Right lobe of liver (tissue), 6 donors: ENCODE results near the gene CHAF1A. TPM values are rescaled to one million over a fixed set of nuclear protein-coding genes. Genes with fewer than 3 reads are reported as not detected.

Experiments used
- ATAC-seq, 4 donors: fragments of 200-7000 bp; cut with Tn5 transposase; one replicate each; pipeline ENCODE4 v1.9.1; 2020; ENCODE audit warnings: mild to moderate bottlenecking in 4 of 4, moderate library complexity in 4 of 4
- DNase-seq, 3 donors: peaks; one replicate each; pipeline ENCODE4 v3.0.0-alpha.2; 2020
- H3K27ac ChIP-seq, 3 donors: fragments of 200-600 bp; one replicate each; pipeline ENCODE4 v1.8.0; 2022
- H3K27me3 ChIP-seq, 2 donors: fragments of 200-600 bp; one replicate each; pipeline ENCODE4 v1.8.0; 2022
- H3K36me3 ChIP-seq, 4 donors: fragments of 200-600 bp; sonication (generic) in 1 of 4; one replicate each; pipeline versions ENCODE4 v1.5.1 to v1.8.0; 2017 to 2022; ENCODE audit warnings: control low read depth in 1 of 4
- H3K4me1 ChIP-seq, 4 donors: fragments of 200-600 bp; sonication (generic) in 1 of 4; one replicate each; pipeline versions ENCODE4 v1.5.1 to v1.8.0; 2017 to 2022; ENCODE audit warnings: control low read depth in 1 of 4
- H3K4me3 ChIP-seq, 3 donors: fragments of 200-600 bp; one replicate each; pipeline ENCODE4 v1.8.0; 2022
- H3K9me3 ChIP-seq, 4 donors: fragments of 200-600 bp; sonication (generic) in 1 of 4; one replicate each; pipeline versions ENCODE4 v1.5.1 to v1.8.0; 2017 to 2022; ENCODE audit warnings: control low read depth in 1 of 4
- POLR2A ChIP-seq: fragments of 450-650 bp; IDR thresholded peaks from one replicate; pipeline ENCODE4 v1.6.1; 2017; ENCODE audit warnings: antibody characterized with exemption, mild to moderate bottlenecking
- WGBS: methylation state at CpG from one replicate; pipeline ENCODE4 v1.1.6; 2018; ENCODE audit warnings: low coverage, low lambda C conversion rate; ENCODE audit not compliant: insufficient coverage; ENCODE audit errors: missing lambda C conversion rate; 5-methylcytosine and 5-hydroxymethylcytosine counted together
- intact Hi-C, 2 donors: fragments of 100-400 bp; cut with DNase I; formaldehyde crosslinking; loops; one replicate each; pipeline versions ENCODE4 v1.11.2 to v1.14.1; 2022
- total RNA-seq, 6 experiments: library from RNA; depleted of rRNA in 2 of 6; stranded (reverse); fragments of >200 nt in 2 of 6; fragmentation: NEBNext Ultra II Directional in 3 of 6; extraction: Animal tissue kit (Norgen Biotek cat#: 25700) in 3 of 6; gene quantifications; one replicate each; pipeline versions ENCODE4 v1.1.0 to v1.2.4, GENCODE V29; 2016 to 2023
- TF ChIP-seq, protein P1 (sequence below), 4 donors: fragments of 200-600 bp in 3 of 4; fragments of 450-650 bp in 1 of 4; IDR thresholded peaks; one replicate each; pipeline versions ENCODE4 v1.5.1 to v1.8.0; 2016 to 2022; ENCODE audit warnings: antibody characterized with exemption in 4 of 4, mild to moderate bottlenecking in 2 of 4
- donor health status: DM: no; HTN: yes; CAD: no.
- donor health status: DM: no; HTN: no; CAD: no.
- donor health status: DM: no; HTN: no; CAD: no.
- donor health status: DM: no; HTN: yes; CAD: no.
- donor health status: DM: no; HTN: yes; CAD: no.

Gene CHAF1A
- total RNA-seq, 6 experiments from 2014 or later, result 3.1 to 9.2 (median 3.5) TPM

DNA sequence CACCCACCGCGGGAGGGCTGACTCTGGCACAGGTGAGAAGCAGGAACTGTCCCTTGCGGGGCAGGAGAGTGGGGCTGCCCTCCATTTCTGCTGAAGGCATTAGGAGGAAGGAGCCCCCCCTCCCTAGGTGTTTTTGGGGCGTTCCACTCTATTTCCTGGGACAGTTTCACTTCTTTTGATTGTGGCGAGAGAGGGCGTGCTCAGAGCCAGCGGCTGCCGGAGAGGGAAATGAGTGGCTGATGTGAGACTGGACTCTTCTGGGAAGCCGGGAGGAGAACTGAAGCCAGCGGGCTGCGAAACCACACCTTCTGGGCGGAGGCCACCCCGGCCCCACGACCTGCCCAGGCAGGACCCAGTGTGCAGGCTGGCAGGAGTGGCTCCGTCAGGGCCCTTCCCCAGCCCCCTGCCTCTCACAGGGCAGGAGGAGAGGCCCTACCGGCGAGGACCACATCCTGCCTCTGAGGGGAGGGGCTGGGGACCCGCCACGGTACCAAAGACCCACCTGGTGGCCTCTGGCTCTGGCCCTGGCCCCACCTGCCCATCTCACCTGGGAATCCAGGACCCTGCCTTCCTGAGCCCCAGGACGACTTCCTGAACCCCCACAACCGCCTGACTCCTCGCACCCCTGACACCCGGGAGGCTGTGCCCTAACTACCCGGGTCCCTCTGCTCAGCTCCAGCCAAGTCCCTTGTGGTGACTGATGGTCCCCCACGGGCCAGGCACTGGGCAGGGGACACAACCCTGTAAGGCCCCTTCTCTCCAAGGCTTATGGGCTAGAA is 33.1 kb upstream of the CHAF1A start:
- Histone ChIP-seq H3K36me3 (peaks cover 0 to 18% (median 7%) of the 10 kb centered on the region in 4 donors), H3K4me1 (peaks cover 0 to 31% (median 5%) of the 10 kb centered on the region in 4 donors), H3K9me3 (no peaks in the 10 kb centered on the region), H3K4me3 (no peak overlapping the region), H3K27ac (peak overlapping the region in 2 of 3 donors; percentile 37 to 58), H3K27me3 (no peaks in the 10 kb centered on the region)
- ATAC-seq, result peak; percentile 11 to 50 (median 42)
- TF ChIP-seq POLR2A, result no peak
- TF ChIP-seq, protein P1, sequence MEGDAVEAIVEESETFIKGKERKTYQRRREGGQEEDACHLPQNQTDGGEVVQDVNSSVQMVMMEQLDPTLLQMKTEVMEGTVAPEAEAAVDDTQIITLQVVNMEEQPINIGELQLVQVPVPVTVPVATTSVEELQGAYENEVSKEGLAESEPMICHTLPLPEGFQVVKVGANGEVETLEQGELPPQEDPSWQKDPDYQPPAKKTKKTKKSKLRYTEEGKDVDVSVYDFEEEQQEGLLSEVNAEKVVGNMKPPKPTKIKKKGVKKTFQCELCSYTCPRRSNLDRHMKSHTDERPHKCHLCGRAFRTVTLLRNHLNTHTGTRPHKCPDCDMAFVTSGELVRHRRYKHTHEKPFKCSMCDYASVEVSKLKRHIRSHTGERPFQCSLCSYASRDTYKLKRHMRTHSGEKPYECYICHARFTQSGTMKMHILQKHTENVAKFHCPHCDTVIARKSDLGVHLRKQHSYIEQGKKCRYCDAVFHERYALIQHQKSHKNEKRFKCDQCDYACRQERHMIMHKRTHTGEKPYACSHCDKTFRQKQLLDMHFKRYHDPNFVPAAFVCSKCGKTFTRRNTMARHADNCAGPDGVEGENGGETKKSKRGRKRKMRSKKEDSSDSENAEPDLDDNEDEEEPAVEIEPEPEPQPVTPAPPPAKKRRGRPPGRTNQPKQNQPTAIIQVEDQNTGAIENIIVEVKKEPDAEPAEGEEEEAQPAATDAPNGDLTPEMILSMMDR (IDR thresholded peaks at IDR 0.05), result no peak
- intact Hi-C loops, result no loop called here
- 32% methylated on average over 7 of the region's 25 CpGs for WGBS
- peak in 1 of 3 donors; percentile 60 for DNase-seq

DNA sequence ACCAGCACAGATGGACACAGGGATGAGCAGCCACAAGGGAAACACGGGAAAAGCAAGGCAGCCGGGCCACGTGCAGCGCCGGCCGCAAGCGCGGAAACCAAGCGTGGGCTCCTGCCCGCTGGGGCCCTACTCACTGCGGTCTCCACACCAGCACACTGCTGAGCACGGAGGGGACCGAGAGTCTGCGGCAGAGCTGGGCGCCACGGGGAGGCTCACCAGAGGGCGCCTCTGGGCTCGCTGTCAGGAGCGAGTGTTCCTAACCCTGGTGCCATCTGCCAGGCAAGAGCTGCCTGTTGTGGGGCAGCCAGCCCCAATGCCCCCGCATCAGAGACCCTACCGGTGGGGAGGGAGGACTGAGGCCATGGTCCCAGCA is 32.6 kb upstream of the CHAF1A start:
- no peaks in the 10 kb centered on the region for H3K9me3 ChIP-seq
- intact Hi-C loops, result no loop called here

DNA sequence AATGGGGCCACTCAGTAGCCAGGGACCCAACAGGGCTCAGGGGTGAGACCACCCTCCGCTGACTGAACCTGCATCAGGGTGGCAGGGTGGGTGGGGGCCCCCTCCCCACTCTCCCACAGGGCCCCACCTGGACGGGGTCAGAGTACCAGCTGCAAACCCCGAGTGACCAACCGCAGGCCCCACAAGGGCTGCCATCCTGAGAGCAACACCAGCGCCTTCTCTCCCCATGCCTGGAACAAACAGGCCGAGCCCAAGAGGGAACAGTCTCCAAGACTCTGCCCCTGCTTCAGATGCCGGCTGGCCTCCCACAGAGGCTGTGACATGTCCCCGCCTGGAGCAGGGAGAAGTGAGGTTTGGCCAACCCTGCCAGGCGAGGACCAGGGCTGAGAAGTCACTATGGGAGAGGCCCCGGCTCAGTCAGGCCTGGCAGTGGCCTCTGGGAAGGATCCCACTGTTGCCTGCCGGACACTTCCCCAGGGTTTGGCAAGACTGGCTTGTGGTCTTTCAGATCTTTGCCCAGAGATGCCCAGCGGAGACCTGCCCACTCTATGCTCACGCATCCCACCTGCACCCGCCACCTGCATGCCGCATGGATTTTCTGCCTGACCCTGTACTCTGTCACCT is 31.9 kb upstream of the CHAF1A start:
- no peaks in the 10 kb centered on the region for H3K9me3 ChIP-seq
- DNase-seq (peak in 2 of 3 donors; percentile 19 to 47), ATAC-seq (no peak)
- intact Hi-C loops, result no loop called here
- peaks cover 0 to 43% (median 13%) of the 10 kb centered on the region in 4 donors for H3K4me1 ChIP-seq
- TF ChIP-seq, protein P1 (IDR thresholded peaks at IDR 0.05), result no peak
- no peak for TF ChIP-seq POLR2A
- H3K27me3 ChIP-seq, result no peaks in the 10 kb centered on the region
- H3K4me3 ChIP-seq, result no peak overlapping the region
- no peak overlapping the region for H3K27ac ChIP-seq
- WGBS, result 73% methylated on average over 2 of the region's 15 CpGs
- peaks cover 0 to 10% (median 4%) of the 10 kb centered on the region in 4 donors for H3K36me3 ChIP-seq

More for the DNA sequence above, 32.6 kb upstream of the CHAF1A start:
- Histone ChIP-seq H3K27ac (peak overlapping the region in 2 of 3 donors; percentile 37 to 58), H3K36me3 (peaks cover 0 to 15% (median 5%) of the 10 kb centered on the region in 4 donors), H3K27me3 (no peaks in the 10 kb centered on the region), H3K4me1 (peaks cover 0 to 37% (median 8%) of the 10 kb centered on the region in 4 donors), H3K4me3 (no peak overlapping the region)
- DNase-seq (peak in 1 of 3 donors; percentile 54), ATAC-seq (peak; percentile 24 to 58 (median 48))
- TF ChIP-seq POLR2A, result no peak
- TF ChIP-seq, protein P1 (IDR thresholded peaks at IDR 0.05), result peak; percentile 22 to 34 (median 30)
- WGBS, result no CpG with 5 or more reads among the region's 21 CpGs

DNA sequence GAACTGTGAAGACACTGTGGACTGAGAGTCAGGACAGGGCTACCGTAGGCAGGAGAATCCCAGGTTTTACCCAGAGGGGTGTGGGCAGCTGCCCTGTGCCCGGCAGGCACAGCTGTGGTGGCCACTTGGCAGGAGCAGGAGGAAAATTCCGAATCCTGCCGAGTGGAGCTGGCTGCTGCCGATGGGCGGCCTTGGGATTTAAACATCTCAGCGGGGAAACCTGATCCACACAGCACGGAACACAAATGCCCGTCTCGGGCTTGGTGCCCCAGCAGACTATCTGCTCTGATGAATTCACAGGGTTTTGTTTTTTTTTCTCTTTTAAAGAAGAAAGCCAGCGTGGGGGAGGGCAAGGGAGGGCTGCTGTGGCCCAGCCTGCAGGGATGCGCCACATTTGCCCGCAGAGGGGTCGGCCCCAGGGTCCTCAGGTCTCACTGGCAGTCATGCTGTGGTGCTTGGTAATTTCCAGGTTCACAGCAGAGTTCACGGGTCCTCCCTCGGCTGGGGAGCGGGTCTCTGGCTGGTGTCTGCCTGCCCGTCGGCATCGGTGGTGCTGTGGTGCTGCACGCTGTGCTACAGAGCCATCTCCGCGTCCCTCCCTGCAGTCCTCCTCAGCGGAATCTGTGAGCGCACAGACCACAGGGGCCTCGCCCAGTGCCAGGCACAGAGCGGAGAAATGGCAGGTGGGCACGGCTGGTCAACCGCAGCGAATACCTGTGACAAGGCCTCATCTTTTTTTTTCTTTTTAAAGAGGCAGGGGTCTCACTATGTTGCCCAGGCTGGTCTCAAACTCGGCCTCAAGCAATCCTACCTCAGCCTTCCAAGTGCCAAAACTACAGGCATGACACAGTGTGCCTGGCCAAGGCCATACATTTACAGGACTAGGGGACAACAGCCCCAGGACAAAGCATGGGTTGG is 30.9 kb upstream of the CHAF1A start:
- TF ChIP-seq, protein P1 (IDR thresholded peaks at IDR 0.05), result no peak
- no peak for TF ChIP-seq POLR2A
- no peak overlapping the region for H3K27ac ChIP-seq
- H3K4me3 ChIP-seq, result no peak overlapping the region
- H3K9me3 ChIP-seq, result no peaks in the 10 kb centered on the region
- DNase-seq (peak in 2 of 3 donors; percentile 19 to 52), ATAC-seq (no peak)
- whole genome bisulfite sequencing, result 76% methylated on average over 11 of the region's 31 CpGs
- intact Hi-C loops, result no loop called here
- H3K36me3 ChIP-seq, result peaks cover 0 to 6% (median 0%) of the 10 kb centered on the region in 4 donors
- peaks cover 0 to 44% (median 15%) of the 10 kb centered on the region in 4 donors for H3K4me1 ChIP-seq
- no peaks in the 10 kb centered on the region for H3K27me3 ChIP-seq
